Natural killer cell (primary cell): Measurements from ENCODE around the gene PER1. TPM values are rescaled to one million over a fixed set of nuclear protein-coding genes. Genes with fewer than 3 reads are reported as not detected.

Experiments
- ATAC-seq, 3 donors: fragments of 150-1000 bp in 2 of 3; fragments of 200-7000 bp in 1 of 3; cut with Tn5 transposase; 1 replicate in 1 of 3; 2 replicates in 2 of 3; pipeline ENCODE4 v1.10.0; 2021; ENCODE audit warnings: mild to moderate bottlenecking in 2 of 3, moderate library complexity in 2 of 3
- DNase-seq, 2 donors: peaks; one replicate each; pipeline versions ENCODE4 v3.0.0 to v3.0.0-alpha.2; 2013 to 2021; ENCODE audit warnings: mixed read lengths in 1 of 2
- H3K27ac ChIP-seq: one replicate; pipeline ENCODE4 v1.5.1; 2013; ENCODE audit warnings: mild to moderate bottlenecking, low read length
- H3K27me3 ChIP-seq: one replicate; pipeline ENCODE4 v1.6.1; 2013; ENCODE audit warnings: low read length; ENCODE audit not compliant: control insufficient read depth, insufficient read depth
- H3K36me3 ChIP-seq: one replicate; pipeline ENCODE4 v1.6.1; 2013; ENCODE audit warnings: low read length; ENCODE audit not compliant: control insufficient read depth, insufficient read depth
- H3K4me1 ChIP-seq: one replicate; pipeline ENCODE4 v1.6.1; 2013; ENCODE audit warnings: low read length; ENCODE audit not compliant: control insufficient read depth, insufficient read depth
- H3K4me3 ChIP-seq: one replicate; pipeline ENCODE4 v1.5.1; 2013; ENCODE audit warnings: low read length
- H3K9me3 ChIP-seq: one replicate; pipeline ENCODE4 v1.6.1; 2013; ENCODE audit warnings: low read length; ENCODE audit not compliant: control insufficient read depth, insufficient read depth
- H3K27ac Mint-ChIP-seq, 2 donors: one replicate each; pipeline ENCODE4 v1.8.0; 2022; ENCODE audit warnings: mild to moderate bottlenecking in 2 of 2, mixed read lengths in 2 of 2, moderate library complexity in 1 of 2
- H3K27me3 Mint-ChIP-seq, 2 donors: one replicate each; pipeline ENCODE4 v1.8.0; 2022; ENCODE audit warnings: low read depth in 2 of 2, mixed read lengths in 2 of 2
- H3K36me3 Mint-ChIP-seq: one replicate; pipeline ENCODE4 v1.8.0; 2022; ENCODE audit warnings: mixed read lengths
- H3K4me1 Mint-ChIP-seq, 2 donors: one replicate each; pipeline ENCODE4 v1.8.0; 2022; ENCODE audit warnings: mixed read lengths in 2 of 2
- H3K4me3 Mint-ChIP-seq: one replicate; pipeline ENCODE4 v1.8.0; 2022; ENCODE audit warnings: mild to moderate bottlenecking, moderate library complexity, mixed read lengths
- H3K9me3 Mint-ChIP-seq, 2 donors: one replicate each; pipeline ENCODE4 v1.8.0; 2022; ENCODE audit warnings: mixed read lengths in 2 of 2
- WGBS: methylation state at CpG from one replicate; pipeline ENCODE4 v1.1.7; 2013; ENCODE audit warnings: missing lambda C conversion rate; ENCODE audit not compliant: insufficient coverage; 5-methylcytosine and 5-hydroxymethylcytosine counted together
- intact Hi-C: fragments of 100-400 bp; cut with micrococcal nuclease; formaldehyde crosslinking; loops from one replicate; pipeline ENCODE4 v1.14.2; 2022
- total RNA-seq, 4 donors: library from RNA; stranded (reverse); fragments of 120-200 nt in 1 of 4; gene quantifications; one replicate each; pipeline versions ENCODE4 v1.2.3 to v1.2.4, GENCODE V29; 2013 to 2022
- TF ChIP-seq, protein P1 (sequence below): fragments of 200-600 bp; IDR thresholded peaks from one replicate; pipeline ENCODE4 v1.8.0; 2022; ENCODE audit warnings: antibody characterized with exemption

The PER1 gene
- total RNA-seq, 3 donors from 2014 or later (not counting 1 experiment from before 2014, with no cell fraction given): 636 to 1,422 (median 923) TPM

DNA sequence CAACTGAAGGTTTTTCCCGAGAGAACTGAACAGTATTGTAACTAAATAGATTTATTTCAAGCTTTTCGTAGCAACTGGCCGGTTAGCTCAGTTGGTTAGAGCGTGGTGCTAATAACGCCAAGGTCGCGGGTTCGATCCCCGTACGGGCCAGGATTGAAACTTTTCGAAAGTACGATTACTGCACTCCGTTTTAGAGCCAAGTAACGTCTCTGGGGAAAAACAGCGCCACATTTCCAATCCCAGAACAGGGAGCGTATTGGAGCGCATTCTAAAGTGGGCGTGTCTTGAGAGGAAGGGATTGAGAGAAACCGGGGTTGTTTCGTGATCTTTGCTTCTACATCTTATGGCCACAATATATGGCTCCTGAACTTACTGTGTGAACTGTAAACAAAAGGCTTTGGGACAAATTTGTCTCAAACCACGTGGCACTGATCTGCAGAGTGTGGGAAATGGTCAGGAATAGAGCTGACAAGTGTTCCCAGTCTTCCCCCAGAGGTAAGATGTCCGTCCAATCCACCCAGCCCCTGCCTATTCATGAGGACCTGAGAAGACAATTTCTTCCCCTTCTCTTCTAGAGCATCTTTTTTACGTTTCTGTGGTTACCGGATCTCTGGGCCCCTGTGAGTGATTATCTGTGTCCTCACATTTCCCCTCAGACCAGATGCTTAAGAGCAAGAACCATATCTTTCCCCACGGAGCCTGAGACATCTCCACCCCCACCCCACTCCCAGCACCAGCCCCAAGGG lies 35.5 kb upstream of the PER1 start:
- no peak overlapping the region for H3K4me3 Mint-ChIP-seq
- no peaks in the 10 kb centered on the region for H3K36me3 Mint-ChIP-seq
- peaks cover 17 to 22% of the 10 kb centered on the region in 2 donors for H3K4me1 Mint-ChIP-seq
- WGBS: under 1% methylated on average over 22 of the region's 25 CpGs
- H3K9me3 Mint-ChIP-seq: no peaks in the 10 kb centered on the region
- Histone ChIP-seq H3K4me3 (peak overlapping the region; percentile 89), H3K27me3 (no peaks in the 10 kb centered on the region), H3K36me3 (no peaks in the 10 kb centered on the region), H3K27ac (peak overlapping the region; percentile 90), H3K9me3 (no peaks in the 10 kb centered on the region), H3K4me1 (peaks cover 54% of the 10 kb centered on the region)
- intact Hi-C loops: loop anchor here (1.0 to 2.0 kb wide), 6 partner anchors 11 to 68 kb away; partner anchors contain the start of genes CTC1, PFAS and TMEM107
- DNase-seq (peak; percentile 81 to 93), ATAC-seq (peak; percentile 10 to 15 (median 14))
- no peak overlapping the region for H3K27ac Mint-ChIP-seq
- TF ChIP-seq, protein P1, sequence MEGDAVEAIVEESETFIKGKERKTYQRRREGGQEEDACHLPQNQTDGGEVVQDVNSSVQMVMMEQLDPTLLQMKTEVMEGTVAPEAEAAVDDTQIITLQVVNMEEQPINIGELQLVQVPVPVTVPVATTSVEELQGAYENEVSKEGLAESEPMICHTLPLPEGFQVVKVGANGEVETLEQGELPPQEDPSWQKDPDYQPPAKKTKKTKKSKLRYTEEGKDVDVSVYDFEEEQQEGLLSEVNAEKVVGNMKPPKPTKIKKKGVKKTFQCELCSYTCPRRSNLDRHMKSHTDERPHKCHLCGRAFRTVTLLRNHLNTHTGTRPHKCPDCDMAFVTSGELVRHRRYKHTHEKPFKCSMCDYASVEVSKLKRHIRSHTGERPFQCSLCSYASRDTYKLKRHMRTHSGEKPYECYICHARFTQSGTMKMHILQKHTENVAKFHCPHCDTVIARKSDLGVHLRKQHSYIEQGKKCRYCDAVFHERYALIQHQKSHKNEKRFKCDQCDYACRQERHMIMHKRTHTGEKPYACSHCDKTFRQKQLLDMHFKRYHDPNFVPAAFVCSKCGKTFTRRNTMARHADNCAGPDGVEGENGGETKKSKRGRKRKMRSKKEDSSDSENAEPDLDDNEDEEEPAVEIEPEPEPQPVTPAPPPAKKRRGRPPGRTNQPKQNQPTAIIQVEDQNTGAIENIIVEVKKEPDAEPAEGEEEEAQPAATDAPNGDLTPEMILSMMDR: no peak
- no peaks in the 10 kb centered on the region for H3K27me3 Mint-ChIP-seq

DNA sequence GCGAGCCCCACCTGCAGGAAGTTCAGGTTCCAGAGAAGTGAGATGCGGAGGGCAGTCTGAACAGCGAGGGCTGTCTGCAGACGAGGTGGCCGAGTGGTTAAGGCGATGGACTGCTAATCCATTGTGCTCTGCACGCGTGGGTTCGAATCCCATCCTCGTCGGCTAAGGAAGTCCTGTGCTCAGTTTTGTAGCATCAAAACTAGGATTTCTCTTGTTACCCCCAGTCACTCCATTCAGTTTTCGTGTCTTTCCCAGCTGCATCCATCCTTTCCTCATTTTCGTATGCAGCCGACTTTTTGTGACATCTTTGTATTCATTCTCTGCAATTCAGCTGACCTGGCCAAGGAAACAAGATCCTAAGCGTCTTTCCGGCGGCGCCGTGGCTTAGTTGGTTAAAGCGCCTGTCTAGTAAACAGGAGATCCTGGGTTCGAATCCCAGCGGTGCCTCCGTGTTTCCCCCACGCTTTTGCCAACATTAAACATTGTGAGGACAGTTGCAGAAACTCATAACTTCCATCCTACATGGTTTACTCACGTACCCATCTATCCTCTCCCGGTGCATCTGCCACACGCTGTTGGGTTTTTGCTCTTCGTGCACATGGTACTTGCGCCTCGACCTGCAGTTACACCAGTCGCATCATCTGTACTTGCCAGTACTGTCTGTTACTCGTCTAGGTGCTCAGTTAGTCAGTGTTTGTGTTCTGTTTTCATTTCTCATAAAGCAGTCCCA lies 34.7 kb upstream of the PER1 start:
- H3K27me3 Mint-ChIP-seq: no peaks in the 10 kb centered on the region
- H3K9me3 ChIP-seq: no peaks in the 10 kb centered on the region
- H3K36me3 Mint-ChIP-seq: no peaks in the 10 kb centered on the region
- under 1% methylated on average over 32 of the region's 32 CpGs for WGBS
- no peaks in the 10 kb centered on the region for H3K36me3 ChIP-seq
- no peak overlapping the region for H3K4me3 Mint-ChIP-seq
- H3K4me1 ChIP-seq: peaks cover 47% of the 10 kb centered on the region
- peak overlapping the region; percentile 89 for H3K4me3 ChIP-seq
- no peak overlapping the region for H3K27ac Mint-ChIP-seq
- peak; percentile 53 to 73 (median 56) for ATAC-seq
- H3K4me1 Mint-ChIP-seq: peaks cover 17 to 24% of the 10 kb centered on the region in 2 donors
- H3K27me3 ChIP-seq: no peaks in the 10 kb centered on the region
- no peaks in the 10 kb centered on the region for H3K9me3 Mint-ChIP-seq
- TF ChIP-seq, protein P1: peak; percentile 29
- intact Hi-C loops: loop anchor here (1.0 to 2.0 kb wide), 8 partner anchors 11 to 68 kb away; partner anchors contain the start of genes CTC1, PFAS and TMEM107
- DNase-seq: peak; percentile 86 to 94
- peak overlapping the region; percentile 90 for H3K27ac ChIP-seq

DNA sequence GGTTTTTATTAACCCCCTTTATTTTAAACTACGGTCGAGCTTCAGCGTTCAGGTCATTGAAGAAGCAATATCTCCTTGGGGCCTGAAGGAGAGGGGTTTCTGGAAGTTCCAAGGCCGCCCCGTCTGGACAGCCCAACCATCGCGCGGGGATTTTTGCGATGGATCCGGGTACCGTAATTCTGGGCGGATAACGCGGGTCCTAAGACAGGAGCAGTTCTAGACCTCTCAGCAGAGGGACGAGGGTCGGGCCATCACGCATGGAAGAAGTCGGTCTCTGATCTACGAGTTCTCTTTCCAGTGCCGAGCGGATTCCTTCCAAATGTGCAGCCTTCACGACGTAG lies 34.2 kb upstream of the PER1 start:
- Histone ChIP-seq H3K9me3 (no peaks in the 10 kb centered on the region), H3K4me1 (peaks cover 41% of the 10 kb centered on the region), H3K4me3 (peak overlapping the region; percentile 89), H3K36me3 (no peaks in the 10 kb centered on the region), H3K27ac (peak overlapping the region; percentile 90), H3K27me3 (no peaks in the 10 kb centered on the region)
- peaks cover 17 to 26% of the 10 kb centered on the region in 2 donors for H3K4me1 Mint-ChIP-seq
- TF ChIP-seq, protein P1: no peak
- no peaks in the 10 kb centered on the region for H3K36me3 Mint-ChIP-seq
- intact Hi-C loops: loop anchor here (1.0 to 2.0 kb wide), 5 partner anchors 14 to 62 kb away; partner anchors contain the start of genes CTC1 and PFAS
- no peak overlapping the region for H3K4me3 Mint-ChIP-seq
- under 1% methylated on average over 23 of the region's 23 CpGs for WGBS
- ATAC-seq: no peak
- no peaks in the 10 kb centered on the region for H3K9me3 Mint-ChIP-seq
- H3K27ac Mint-ChIP-seq: no peak overlapping the region
- DNase-seq: no peak
- H3K27me3 Mint-ChIP-seq: no peaks in the 10 kb centered on the region
